Anterior cingulate cortex (tissue), 58 donors: Measurements from ENCODE around the gene RNF130.
A peak's percentile ranks its signal among the peaks of the same experiment; 100 is the strongest.

Experiments
- DNase-seq, 58 donors: peaks; one replicate each; lab custom pipeline; 2025; lab: John Stamatoyannopoulos, UW

Gene RNF130, protein sequence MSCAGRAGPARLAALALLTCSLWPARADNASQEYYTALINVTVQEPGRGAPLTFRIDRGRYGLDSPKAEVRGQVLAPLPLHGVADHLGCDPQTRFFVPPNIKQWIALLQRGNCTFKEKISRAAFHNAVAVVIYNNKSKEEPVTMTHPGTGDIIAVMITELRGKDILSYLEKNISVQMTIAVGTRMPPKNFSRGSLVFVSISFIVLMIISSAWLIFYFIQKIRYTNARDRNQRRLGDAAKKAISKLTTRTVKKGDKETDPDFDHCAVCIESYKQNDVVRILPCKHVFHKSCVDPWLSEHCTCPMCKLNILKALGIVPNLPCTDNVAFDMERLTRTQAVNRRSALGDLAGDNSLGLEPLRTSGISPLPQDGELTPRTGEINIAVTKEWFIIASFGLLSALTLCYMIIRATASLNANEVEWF

DNA sequence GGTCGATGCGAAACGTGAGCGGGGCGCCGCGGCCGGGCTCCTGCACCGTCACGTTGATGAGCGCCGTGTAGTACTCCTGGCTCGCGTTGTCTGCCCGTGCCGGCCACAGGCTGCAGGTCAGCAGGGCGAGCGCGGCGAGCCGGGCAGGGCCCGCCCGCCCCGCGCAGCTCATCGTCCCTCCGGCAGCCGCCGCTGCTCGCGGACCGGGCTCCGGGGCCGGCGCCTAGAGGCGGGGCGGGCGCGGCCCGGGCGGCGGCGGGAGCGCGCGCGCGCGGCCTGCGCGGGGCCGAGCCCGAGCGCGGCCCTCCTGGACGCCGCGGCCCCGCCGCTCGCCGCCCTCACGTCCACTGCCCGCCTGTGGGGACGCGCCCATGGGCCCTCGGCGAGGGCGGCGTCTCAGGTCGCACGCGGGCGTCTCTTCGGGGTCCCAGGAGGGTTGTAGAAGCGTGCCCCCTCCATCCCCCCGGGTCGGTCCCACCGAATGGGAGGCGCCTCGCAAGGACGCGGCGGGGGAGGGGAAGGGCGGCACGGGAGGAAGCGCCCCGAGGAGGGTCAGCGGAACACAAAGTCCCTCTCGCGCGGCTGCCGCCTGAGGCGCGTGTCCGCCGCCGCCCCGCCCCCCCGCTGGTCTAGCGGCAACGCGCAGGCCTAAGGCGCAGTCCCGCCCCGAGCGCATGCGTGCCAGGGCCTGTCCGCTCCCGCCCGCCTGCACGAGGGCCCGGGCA, at the start of gene RNF130:
Gene RNF130 (minus strand): TSS at position 229 of the 725 bp plus-strand sequence. CDS start 57 bp downstream, at position 172.
- peak in 57 of 58 donors; percentile 51 to 94 (median 85) for DNase-seq

DNA sequence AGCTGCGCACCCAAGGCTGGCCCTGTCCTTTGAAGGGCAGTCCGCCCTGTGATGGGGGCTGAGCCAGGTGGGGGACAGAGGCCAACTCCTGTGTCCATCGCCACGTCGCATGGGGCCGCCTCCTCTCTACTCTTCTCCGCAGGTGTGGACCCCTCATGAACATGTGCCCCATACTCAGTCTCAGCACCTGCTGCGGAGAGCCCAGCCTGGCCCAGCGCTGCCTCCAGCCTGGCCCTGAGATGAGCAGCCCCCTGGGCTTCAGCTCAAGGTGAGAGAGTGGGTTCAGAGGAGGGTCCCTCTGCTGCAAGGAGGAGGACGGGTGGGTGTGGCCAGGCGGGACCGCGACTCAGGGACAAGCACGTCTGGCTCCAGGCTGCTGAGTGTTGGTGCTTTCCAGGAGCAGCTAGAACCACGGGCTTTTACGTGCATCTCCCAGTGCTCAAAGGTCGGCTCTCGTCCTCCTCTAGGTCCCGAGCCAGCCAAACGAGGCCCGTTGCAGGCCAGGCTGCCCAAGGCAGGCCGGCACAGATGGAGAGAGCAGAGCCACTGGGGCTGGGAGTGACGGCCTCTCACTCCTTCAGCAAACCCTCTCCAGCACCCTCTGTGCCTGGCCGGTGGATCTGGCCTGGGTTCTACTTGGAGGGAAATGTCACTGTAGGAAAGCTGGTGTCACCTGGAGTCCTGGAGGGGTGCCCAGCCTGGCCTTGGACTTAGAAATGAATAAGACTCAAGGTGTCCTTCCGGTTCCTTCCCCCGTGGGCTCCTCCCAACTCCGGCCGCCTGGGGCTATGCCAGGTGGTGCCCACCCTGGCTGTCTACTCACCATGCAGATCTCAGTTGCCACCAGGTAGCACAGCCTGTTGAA, 48.9 kb upstream of the RNF130 start:
- DNase-seq: no peak

DNA sequence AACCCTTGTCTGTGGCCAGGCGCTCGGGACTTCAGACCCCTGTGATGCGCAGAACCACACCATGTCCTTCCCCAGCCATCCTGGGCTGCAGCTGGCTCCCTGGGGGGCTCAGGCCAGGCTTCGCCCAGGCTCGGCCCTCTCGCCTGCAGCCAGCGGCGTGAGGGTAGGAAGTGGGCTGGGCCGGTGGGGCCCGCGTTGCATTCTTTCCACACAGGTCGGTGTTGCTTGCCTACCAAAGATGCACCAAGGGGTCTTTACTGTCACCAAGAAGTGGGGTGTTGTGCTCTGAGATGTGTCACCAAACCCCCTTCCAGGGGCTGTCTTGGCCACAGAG, 48.3 kb upstream of the RNF130 start:
- no peak for DNase-seq

DNA sequence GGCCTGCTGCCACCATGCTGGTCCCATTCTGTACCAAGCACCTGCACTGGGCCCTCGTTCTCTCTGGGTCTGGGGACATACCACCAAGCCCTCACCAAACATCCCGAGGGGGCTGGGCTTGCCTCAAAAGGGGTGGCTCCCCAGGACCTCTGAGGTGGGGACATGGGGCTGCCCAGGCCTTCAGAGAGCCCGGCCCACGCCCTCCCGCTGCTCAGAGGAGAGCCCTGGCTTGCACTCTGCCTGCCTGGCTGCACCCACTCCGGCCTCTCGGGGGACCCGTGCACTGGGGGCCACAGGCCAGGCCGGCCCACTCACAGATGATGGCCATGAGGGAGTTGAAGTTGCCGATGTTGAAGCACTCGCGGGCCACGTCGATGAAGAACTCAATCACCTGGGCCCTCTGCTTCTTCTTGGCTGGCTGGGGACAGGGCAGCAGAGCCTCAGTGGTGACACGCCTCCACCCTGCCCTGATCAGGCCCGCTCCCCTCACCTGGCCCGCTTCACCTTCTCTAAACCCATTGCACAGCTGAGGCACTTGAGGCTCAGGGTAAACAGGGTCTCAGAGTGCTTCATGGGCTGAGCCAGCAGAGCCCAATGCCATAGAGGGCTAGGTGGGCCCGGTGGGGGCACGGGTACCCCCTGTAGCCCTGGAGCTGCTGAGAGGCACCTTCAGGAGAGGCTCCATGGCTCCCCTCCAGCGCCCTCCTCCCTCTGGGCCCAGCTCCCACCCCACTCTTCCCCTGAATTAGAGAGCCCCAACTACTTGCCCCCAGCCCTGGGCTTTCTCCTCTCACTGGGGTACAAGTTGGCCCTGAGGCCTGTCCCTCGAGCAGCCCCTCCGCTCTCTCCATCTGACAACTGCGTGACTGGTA, 47.7 kb upstream of the RNF130 start:
- DNase-seq: no peak

DNA sequence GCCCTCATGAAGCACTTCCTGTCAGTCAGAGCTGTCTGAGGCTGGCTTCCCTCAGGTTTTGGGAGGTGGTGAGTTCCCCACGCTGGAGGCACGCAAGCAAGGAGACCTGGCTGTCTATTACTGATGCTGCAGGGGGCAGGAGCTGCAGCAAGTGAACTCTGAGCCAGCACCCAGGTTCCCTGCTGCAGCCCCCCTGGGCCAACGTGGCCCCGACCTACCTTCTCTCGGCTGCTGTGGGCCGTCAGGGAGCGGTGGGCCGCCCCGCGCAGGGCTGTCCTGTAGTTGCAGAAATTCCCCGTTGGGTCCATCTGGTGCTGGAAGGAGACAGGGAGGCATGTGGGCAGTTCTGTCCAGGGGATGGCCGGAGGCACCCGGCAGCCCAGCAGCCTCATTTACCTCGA, 46.8 kb upstream of the RNF130 start:
- no peak for DNase-seq

DNA sequence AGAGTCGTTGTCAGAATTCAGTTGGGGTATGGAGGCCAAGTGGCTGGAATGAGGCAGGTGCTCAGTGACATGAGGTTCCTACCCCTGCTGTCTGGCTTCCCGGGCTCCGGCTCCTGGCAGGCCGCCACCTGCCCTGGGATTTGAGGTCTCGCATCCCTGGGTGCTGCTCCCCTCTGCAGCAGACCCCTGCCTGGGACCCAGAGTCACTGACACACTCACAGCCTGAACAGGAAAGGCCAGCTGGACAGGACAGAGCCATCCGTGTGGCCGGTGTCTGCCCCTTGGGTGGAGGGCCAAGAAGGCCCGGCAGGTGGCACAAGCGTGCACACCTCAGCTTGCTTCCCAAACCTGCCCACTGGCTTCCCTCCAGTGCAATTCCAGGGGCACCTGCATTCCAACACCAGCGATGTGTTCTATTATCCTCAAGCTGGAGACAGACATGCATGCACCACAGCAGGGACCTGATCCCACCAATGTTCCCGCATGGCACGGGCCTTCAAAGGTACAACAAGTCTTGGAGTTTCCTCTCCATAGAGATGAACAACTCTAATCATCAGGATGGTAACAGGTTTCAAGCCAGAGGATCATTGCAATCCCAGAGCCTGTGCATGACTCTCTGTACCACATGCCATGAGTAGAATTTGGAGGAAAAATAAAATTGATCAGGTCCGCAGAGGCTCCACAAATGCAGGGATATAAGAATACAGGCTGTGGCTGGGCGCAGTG, 45.6 kb upstream of the RNF130 start:
- no peak for DNase-seq

DNA sequence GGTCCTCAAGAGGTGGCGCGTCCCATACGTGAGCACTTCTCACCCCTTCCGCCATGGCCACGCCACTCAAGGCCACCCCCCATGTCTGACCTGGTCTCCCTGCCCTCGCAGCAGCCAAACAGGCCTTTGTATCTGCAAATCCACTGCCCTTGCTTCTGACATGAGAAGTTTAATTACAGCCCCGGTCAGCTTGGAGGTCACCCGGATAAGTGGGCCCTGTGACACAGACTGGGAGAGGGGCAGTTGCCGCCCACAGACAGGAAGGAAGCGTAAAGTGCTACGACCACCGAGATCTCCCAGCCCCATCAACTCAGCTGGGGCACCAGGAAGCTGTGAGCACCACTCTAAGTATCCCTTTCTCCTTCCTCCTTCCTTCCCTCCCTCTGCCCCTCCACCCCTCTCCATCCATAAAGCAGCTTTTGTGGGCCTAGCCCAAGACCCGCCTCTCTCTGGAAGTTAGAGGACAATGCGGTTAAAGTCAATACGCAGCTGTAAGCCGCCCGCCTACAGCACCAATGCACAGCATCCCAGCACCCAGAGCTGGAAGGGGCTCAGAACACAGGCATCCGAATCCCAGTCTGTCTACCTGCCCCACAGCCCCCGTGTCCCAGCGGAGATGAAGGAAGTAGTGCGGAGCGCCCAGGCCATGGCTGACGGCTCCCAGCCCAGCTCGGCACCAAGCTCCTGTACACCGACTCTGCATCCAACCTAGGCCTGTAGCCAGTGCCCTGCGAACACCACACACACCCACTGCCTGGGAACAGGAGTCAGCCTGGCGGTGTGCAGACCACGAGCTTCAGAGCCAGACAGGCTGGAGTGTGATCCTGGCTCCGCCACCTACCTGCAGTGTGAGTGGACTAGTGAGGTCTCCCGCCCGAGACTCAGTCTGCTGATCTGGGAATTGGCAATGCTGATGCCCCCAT, 44.8 kb upstream of the RNF130 start:
- DNase-seq: no peak

DNA sequence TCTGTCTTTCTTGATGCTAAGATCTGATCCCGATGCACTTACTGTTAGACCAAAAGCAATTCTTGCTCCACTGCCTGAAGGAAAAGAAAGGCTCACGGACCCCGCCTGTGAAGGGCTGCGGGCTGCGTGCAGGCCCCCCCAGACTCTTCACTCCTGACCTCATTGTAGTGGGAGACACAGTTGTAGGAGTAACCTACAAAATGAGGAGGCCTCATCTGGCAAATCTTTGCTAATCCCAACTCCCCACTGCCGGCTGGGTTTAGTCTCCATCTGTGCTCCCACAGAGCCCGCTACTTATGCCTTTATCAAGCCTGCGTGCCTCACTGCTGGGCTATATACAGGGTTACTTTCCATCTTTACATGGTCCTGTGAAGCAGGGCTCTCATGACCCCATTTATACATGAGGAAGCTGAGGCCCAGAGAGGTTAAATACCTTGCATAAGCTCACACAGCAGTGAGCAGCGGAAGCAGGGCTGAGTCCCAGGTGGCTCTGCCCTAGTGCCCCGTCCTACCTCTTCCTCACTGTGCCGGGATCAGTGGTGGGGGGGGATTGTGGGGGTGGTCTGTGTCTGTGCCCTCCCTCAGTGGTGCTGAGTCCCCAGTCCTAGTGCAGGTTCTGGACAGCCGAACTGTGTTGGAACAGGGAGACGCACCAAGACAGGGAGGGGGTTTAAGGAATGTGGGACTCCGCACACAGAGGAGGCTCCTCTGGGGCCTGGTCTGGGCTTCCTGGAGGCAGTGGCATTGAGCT, 43.9 kb upstream of the RNF130 start:
- no peak for DNase-seq

DNA sequence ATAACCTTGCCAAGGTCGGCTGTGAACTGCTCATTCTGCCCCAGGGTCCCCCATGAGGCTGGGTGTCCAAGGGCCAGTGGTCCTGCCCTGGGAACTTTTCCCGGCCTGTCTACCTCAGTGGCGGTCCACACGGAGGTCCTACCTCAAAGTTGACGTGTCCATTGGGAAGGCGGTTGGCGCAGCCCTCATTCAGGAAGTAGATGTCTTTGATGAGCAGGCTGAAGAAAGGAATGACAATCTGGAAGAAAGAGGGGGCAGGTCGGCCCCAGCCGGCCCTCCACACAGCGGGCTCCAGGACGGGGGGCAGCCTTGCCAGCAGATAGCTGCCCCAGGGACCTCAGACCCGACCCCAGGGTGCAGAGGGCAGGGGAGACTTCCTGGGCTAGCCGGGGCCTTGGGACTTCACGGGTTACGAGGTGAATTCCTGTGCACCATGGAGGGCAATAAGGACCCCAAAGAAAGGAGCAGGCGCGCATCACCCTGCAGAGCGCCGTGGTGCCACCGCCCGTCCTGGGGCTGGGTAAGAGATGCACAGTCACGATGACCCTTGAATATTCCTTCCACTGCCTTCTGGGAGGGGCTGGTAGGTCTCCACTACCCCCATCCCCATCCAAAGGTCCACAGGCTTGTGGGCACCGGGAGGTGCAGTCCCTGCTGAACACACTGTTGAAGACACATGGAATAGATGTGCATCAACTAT, 42.9 kb upstream of the RNF130 start:
- no peak for DNase-seq

DNA sequence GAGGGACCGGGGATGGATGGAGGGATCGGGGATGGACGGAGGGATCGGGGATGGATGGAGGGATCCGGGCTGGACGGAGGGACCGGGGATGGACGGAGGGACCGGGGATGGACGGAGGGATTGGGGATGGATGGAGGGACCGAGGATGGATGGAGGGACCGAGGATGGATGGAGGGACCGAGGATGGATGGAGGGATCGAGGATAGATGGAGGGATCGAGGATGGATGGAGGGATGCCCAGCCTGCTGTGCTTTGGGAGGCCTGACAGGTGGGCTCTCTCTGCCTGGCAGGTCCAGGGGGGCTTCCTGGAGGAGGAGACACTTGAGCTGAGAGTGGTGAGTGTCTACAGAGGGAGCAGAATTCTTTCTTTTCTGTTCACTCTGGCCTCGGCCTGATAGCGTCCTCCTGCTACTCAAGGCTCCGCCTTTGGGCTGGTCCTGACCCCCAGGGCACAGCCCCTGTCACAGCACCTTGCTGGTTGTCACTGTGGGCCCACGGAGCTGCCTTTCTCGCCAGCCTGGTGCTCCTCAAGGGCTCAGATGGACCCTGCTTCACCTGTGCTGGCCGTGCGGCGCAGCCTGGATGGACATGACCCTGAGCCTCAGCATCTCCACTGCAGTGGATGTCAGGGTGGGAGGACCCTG, 42.2 kb upstream of the RNF130 start:
- no peak for DNase-seq

DNA sequence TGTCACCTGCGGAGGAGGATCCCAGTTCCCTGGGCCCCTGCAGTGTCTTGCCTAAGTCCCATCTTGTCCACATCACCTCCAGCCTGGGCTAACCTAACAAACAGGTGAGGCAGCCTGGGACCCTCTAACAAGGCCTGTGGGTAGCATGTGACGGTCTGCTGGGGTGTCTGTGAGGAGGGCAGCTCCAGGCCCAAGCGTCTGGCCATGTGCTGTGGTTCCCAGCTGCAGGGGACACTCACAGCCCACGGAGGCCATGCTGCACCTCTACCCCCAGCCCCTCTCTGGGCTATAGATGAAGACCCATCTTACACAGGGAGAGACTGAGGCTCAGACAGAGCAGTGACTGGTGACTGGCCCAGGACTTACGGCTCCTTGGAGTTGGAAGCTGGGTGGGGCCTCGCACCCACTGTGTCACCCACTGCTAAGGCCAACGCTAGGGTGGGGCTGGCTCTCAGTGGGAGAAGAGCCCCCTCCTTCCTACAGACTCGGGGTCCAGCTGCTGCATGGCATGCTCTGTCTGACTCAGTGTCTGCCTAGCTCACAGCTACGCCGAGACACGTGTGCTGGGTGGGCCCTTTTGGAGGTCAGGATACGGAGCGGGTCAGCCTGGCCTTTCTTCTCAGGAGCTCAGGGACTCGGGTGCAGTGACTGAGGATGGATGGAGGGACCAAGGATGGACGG, 40.8 kb upstream of the RNF130 start:
- no peak for DNase-seq

DNA sequence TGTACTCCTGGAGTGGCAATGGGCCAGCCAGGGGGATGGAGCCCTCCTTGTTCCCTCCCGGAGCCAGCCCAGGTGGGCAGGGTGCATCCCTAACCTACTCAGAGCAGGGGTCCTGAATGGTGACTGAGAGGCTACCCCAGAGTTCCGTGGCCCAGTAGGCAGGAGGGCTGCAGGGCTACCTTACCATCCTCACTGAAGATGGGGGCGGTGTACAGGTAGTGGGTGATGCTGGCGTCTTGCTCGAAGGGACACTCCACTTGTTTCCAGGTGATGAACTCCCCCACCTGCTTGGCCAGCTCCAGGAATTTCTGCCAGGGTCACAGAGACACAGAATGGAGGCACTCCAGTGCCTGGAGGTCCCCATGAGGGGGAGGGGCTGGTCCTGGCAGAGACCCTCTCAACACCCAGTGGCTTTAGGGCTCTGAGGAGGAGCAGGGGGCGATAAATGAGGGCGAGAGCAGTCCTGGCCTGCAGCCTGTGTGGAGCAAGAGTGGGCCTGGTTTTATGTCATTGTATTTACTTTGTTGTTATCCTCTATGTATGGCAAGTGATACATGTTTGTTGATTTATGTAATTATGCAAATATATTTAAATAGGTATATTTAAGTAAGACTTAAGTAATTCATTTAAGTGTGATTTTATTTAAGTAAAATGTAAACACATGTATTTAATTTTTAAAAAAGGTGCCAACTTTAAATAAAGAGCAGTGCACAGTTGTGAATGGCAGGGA, 39.9 kb upstream of the RNF130 start:
- no peak for DNase-seq

DNA sequence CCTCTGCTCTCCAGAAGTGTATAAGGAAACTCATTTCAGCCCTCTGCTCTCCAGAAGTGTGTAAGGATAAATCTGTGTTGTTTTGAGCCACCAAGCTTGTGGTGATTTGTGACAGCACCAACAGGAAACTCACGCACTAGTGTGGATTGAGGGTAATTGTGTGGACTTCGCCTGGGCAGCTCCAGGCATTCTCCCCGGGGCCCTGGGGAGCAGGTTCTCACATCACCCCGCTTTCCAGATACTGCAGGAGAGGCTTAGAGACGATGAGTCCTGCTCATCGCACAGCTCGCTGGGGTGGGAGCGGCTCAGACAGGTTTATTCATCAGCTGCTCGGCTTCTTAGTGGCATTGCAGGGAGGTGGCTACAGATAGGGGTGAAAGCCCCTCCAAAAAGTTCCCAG, 38.4 kb upstream of the RNF130 start:
- no peak for DNase-seq

DNA sequence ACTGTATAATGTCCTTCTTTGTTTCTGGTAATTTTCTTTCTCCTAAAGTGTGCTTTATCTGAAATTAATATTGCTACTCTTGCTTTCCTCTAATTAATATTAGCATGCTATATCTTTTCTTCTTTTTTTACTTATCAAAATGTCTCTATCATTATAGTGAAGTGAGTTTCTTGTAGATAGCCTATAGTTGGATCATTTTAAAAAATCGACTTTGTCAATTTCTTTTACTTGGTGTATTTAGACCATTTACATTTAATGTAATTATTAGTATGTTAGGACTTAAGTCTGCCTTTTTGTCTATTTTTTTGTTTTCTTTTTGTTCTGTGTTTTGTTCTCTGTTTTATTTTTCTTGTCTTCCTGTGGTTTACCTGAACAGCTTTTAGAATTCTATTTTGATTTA, 35.4 kb upstream of the RNF130 start:
- DNase-seq: no peak

DNA sequence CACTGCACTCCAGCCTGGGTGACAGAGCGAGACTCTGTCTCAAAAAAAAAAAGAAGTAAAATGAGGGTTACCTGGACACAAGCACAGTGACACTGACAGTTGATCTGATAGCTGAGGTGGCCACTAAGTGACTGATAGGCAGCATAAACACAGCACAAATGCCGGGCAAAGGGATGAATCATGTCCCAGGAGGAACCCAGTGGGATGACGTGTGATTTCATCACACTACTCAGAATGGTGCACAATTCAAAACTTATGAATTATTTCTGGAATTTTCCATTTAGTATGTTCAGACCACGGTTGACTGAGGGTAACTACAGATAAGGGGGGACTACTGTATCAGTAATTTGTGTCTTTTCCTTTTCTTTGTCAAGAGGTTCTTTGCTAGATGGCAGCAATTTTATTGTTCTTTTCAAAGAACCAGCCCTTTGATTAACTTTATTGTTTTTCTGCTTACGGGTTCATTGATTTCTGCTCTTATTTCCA, 34.3 kb upstream of the RNF130 start:
- no peak for DNase-seq
